ENCODE data around the gene PJVK. TPM values are rescaled to one million over a fixed set of nuclear protein-coding genes. Genes with fewer than 3 reads are reported as not detected.
A peak's percentile ranks its signal among the peaks of the same experiment; 100 is the strongest.
"Not testable (repeated sequence)": the region's sequence is repeated elsewhere in the genome, so short reads cannot be mapped to it uniquely, and the experiment has no call there.

The PJVK gene
- total RNA-seq, 1 donor from 2014 or later, result 7.4 TPM

DNA sequence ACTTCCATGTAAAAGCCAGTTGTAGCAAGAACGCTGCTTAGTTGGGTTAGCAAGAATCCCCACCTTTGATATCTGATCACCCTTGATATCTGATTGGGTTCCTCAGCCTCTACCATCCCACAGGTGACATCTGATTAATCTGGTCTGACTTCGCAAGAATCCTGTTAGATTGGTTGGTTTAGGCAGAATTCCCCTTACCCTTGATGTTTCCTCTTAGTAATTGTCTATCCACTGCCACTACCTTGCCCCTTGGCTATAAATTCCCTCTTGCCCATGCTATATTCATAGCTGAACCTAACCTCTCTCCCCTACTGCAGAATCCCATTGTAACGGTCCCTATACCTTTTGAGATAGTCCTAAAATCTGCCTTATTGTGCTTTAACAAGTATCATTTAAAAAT lies 33.3 kb upstream of the PJVK start:
- peaks cover 2% of the 10 kb centered on the region for H3K36me3 Mint-ChIP-seq (ENCODE audit: unreplicated experiment)
- no peak overlapping the region for H3K4me3 Mint-ChIP-seq (ENCODE audit: unreplicated experiment)
- no peak for DNase-seq (ENCODE audit: extremely low spot score, unreplicated experiment)
- TF ChIP-seq, protein P1, sequence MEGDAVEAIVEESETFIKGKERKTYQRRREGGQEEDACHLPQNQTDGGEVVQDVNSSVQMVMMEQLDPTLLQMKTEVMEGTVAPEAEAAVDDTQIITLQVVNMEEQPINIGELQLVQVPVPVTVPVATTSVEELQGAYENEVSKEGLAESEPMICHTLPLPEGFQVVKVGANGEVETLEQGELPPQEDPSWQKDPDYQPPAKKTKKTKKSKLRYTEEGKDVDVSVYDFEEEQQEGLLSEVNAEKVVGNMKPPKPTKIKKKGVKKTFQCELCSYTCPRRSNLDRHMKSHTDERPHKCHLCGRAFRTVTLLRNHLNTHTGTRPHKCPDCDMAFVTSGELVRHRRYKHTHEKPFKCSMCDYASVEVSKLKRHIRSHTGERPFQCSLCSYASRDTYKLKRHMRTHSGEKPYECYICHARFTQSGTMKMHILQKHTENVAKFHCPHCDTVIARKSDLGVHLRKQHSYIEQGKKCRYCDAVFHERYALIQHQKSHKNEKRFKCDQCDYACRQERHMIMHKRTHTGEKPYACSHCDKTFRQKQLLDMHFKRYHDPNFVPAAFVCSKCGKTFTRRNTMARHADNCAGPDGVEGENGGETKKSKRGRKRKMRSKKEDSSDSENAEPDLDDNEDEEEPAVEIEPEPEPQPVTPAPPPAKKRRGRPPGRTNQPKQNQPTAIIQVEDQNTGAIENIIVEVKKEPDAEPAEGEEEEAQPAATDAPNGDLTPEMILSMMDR (IDR thresholded peaks at IDR 0.05), result no peak
- no peaks in the 10 kb centered on the region for H3K9me3 Mint-ChIP-seq (ENCODE audit: unreplicated experiment)
- no peaks in the 10 kb centered on the region for H3K27me3 Mint-ChIP-seq (ENCODE audit: unreplicated experiment)
- no peak overlapping the region for H3K27ac Mint-ChIP-seq (ENCODE audit: unreplicated experiment)
- H3K4me1 Mint-ChIP-seq (ENCODE audit: unreplicated experiment), result peaks cover 18% of the 10 kb centered on the region

DNA sequence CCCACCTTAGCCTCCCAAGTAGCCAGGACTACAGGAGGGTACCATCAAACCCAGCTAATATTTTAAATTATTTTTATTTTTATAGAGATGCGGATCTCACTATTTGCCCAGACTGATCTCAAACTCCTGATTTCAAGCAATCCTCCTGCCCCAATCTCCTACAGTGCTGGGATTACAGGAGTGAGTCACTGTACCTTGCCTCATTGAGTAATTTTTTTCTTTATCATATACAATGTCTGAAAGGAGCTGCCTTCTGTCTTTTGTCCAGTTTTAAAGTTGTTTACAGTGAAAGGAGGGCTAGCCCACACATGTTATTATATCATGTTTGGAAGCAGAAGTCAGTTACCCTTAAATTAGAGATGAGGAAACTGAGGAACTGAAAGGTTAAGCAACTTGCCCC lies 32.8 kb upstream of the PJVK start:
- H3K9me3 Mint-ChIP-seq (ENCODE audit: unreplicated experiment), result no peaks in the 10 kb centered on the region
- peaks cover 13% of the 10 kb centered on the region for H3K4me1 Mint-ChIP-seq (ENCODE audit: unreplicated experiment)
- no peak overlapping the region for H3K27ac Mint-ChIP-seq (ENCODE audit: unreplicated experiment)
- DNase-seq (ENCODE audit: extremely low spot score, unreplicated experiment), result no peak
- H3K36me3 Mint-ChIP-seq (ENCODE audit: unreplicated experiment), result peaks cover 2% of the 10 kb centered on the region
- TF ChIP-seq, protein P1 (IDR thresholded peaks at IDR 0.05), result no peak
- H3K27me3 Mint-ChIP-seq (ENCODE audit: unreplicated experiment), result no peaks in the 10 kb centered on the region
- no peak overlapping the region for H3K4me3 Mint-ChIP-seq (ENCODE audit: unreplicated experiment)

DNA sequence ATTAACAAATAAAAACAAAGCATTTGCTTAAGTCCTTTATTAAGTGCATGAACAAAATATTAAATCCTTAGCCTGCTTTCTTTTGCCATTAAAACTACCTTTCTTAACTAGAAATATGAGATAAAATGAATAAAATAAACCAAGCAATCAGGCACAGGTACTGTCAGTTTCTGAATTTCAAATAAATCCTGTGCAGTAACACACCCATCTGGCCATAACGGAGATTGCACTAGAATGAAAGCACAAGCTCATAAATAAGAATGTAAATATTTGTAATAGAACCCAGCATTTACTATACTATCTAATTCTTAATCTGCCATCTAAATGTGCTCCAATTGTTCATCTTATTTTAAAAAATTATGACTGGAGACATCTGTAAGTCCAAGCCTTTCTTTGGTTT lies 32.1 kb upstream of the PJVK start:
- Mint-ChIP-seq H3K4me3 (ENCODE audit: unreplicated experiment) (no peak overlapping the region), H3K9me3 (ENCODE audit: unreplicated experiment) (no peaks in the 10 kb centered on the region), H3K27ac (ENCODE audit: unreplicated experiment) (no peak overlapping the region), H3K27me3 (ENCODE audit: unreplicated experiment) (no peaks in the 10 kb centered on the region), H3K36me3 (ENCODE audit: unreplicated experiment) (peaks cover 2% of the 10 kb centered on the region), H3K4me1 (ENCODE audit: unreplicated experiment) (peaks cover 12% of the 10 kb centered on the region)
- TF ChIP-seq, protein P1 (IDR thresholded peaks at IDR 0.05), result peak; percentile 38
- no peak for DNase-seq (ENCODE audit: extremely low spot score, unreplicated experiment)

DNA sequence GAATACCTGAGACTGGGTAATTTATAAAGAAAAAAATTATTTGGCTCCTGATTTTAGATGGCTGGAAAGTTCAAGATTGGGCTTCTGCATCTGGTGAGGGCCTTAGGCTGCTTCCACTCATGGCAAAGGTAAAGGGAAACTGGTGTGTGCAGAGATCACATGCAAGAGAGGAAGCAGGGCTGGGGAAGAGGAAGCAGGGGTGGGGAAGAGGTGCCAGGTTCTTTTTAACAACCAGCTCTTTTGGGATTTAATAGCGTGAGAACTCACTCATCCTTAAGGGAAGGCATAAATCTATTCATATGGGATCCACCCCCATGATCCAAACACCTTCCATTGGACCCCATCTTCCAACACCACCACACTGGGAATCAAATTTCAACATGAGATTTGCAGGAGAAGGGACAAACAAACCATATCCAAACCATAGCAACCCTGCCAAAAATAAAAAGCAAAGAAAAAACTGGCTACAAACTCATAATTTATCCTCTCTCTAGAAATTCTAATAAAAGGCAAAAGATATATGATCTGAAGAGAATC lies 30.6 kb upstream of the PJVK start:
- Mint-ChIP-seq H3K27ac (ENCODE audit: unreplicated experiment) (no peak overlapping the region), H3K4me1 (ENCODE audit: unreplicated experiment) (peaks cover 3% of the 10 kb centered on the region), H3K4me3 (ENCODE audit: unreplicated experiment) (no peak overlapping the region)

DNA sequence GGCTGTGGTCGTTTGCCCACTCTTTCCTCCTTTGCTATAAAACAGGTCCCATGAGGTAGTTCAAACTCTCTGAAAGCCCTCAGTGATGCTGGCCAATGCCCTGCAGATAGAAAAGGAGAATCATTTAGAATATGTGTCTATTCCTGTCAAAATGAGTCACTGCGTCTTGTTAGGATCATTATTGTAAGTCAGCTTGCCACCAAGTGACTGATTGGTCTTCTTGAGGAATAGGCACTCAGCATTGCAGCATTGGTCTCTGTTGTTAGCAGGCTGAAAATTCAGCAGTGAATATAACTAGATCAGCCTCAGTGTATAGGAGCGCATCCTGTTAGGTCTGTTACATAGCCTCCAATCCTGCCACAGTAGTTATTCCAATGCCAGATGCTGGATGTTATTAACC lies 29.1 kb upstream of the PJVK start:
- Mint-ChIP-seq H3K27ac (ENCODE audit: unreplicated experiment) (no peak overlapping the region), H3K4me1 (ENCODE audit: unreplicated experiment) (peaks cover 2% of the 10 kb centered on the region), H3K36me3 (ENCODE audit: unreplicated experiment) (peaks cover 19% of the 10 kb centered on the region), H3K27me3 (ENCODE audit: unreplicated experiment) (no peaks in the 10 kb centered on the region), H3K9me3 (ENCODE audit: unreplicated experiment) (peaks cover 16% of the 10 kb centered on the region), H3K4me3 (ENCODE audit: unreplicated experiment) (no peak overlapping the region)
- DNase-seq (ENCODE audit: extremely low spot score, unreplicated experiment), result no peak
- TF ChIP-seq, protein P1 (IDR thresholded peaks at IDR 0.05), result no peak

More for the DNA sequence above, 30.6 kb upstream of the PJVK start:
- Mint-ChIP-seq H3K27me3 (ENCODE audit: unreplicated experiment) (no peaks in the 10 kb centered on the region), H3K36me3 (ENCODE audit: unreplicated experiment) (peaks cover 6% of the 10 kb centered on the region), H3K9me3 (ENCODE audit: unreplicated experiment) (peaks cover 10% of the 10 kb centered on the region)
- TF ChIP-seq, protein P1 (IDR thresholded peaks at IDR 0.05), result no peak
- no peak for DNase-seq (ENCODE audit: extremely low spot score, unreplicated experiment)

DNA sequence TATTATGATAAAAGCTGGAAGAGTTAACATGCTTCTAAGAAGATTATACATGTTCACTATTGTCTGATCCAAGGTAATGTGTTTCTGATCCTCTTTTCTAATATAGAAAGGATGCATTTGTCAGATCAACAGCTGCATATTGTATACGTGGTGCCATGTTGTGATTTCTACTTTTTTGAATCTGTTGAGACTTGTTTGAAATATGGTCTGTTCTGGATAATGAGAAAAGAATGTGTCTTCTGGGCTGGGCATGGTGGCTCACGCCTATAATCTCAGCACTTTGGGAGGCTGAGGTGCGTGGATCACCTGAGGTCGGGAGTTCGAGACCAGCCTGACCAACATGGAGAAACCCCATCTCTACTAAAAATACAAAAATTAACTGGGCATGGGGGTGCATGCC lies 27.4 kb upstream of the PJVK start:
- peaks cover 23% of the 10 kb centered on the region for H3K36me3 Mint-ChIP-seq (ENCODE audit: unreplicated experiment)
- peaks cover 16% of the 10 kb centered on the region for H3K9me3 Mint-ChIP-seq (ENCODE audit: unreplicated experiment)
- not testable (repeated sequence) for H3K27ac Mint-ChIP-seq (ENCODE audit: unreplicated experiment); H3K4me1 Mint-ChIP-seq (ENCODE audit: unreplicated experiment); H3K4me3 Mint-ChIP-seq (ENCODE audit: unreplicated experiment); H3K27me3 Mint-ChIP-seq (ENCODE audit: unreplicated experiment); DNase-seq (ENCODE audit: extremely low spot score, unreplicated experiment)
